GM12873 (cell line): ENCODE results near the gene MS4A6A.

ENCODE experiments used
- CTCF ChIP-seq: IDR thresholded peaks from 2 replicates; pipeline ENCODE4 v1.5.1; 2012; ENCODE audit warnings: low read depth, mild to moderate bottlenecking, moderate library complexity, low read length, control low read depth; ENCODE audit not compliant: insufficient read depth; ENCODE audit errors: missing control alignments

MS4A6A gene

GRCh38 chr11:60209977-60210376 is 27.1 kb upstream of the MS4A6A start:
- no peak for TF ChIP-seq CTCF

- no peak for TF ChIP-seq CTCF
These were observed 26.1 kb upstream of the MS4A6A start for GRCh38 chr11:60208951-60209350.

GRCh38 chr11:60208146-60208895 is 25.4 kb upstream of the MS4A6A start:
- no peak for TF ChIP-seq CTCF

- TF ChIP-seq CTCF, result no peak
These were observed 23.7 kb upstream of the MS4A6A start for GRCh38 chr11:60206616-60207015.

GRCh38 chr11:60204922-60205321 is 22.0 kb upstream of the MS4A6A start:
- TF ChIP-seq CTCF, result no peak

GRCh38 chr11:60197442-60197841 is 14.6 kb upstream of the MS4A6A start:
- no peak for TF ChIP-seq CTCF

GRCh38 chr11:60195923-60196368 is 13.1 kb upstream of the MS4A6A start:
- TF ChIP-seq CTCF, result no peak
